ENCODE measurements around the gene ZNF618. TPM values are rescaled to one million over a fixed set of nuclear protein-coding genes. Genes with fewer than 3 reads are reported as not detected.

The ZNF618 gene
- total and polyA plus RNA-seq, 2 experiments from 2014 or later = 20.0 to 26.0 TPM

DNA sequence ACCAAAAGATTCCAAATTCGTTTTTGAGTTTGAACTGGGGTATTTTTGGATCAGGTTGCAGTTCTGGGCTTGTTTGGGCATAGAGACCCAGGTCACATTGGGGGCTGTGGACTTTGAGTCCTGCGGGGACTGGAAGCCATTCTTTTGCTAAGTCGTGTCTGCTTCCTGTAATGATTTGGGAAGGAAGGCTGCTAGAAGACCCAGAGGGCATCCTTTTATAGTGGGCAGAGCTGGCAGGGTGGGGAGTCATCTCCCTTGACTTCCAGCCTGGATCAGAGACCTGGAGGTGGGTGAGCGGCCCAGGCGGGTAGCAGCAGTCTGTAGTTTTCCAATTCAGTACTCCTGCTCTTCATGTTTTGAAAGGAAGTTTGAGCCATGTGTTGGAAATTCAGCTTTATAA, 11.3 kb downstream of the ZNF618 start:
- no peaks in the 10 kb centered on the region for H3K27me3 ChIP-seq
- DNase-seq (ENCODE audit: low read depth in 1 of 2, low spot score in 1 of 2) = no peak
- no peaks in the 10 kb centered on the region for H3K9me3 ChIP-seq (ENCODE audit: low read depth)
- H3K4me3 ChIP-seq = no peak overlapping the region
- no peaks in the 10 kb centered on the region for H3K36me3 ChIP-seq
- H3K27ac ChIP-seq = no peak overlapping the region
- TF ChIP-seq CTCF (IDR thresholded peaks at IDR 0.05; ENCODE audit: low read depth, low read length) = no peak
- H3K4me1 ChIP-seq (ENCODE audit: low read depth) = peaks cover 9% of the 10 kb centered on the region

GRCh38 chr9:113888336-113888735, 12.2 kb downstream of the ZNF618 start:
- Histone ChIP-seq H3K4me1 (ENCODE audit: low read depth) (peaks cover 9% of the 10 kb centered on the region), H3K36me3 (no peaks in the 10 kb centered on the region), H3K4me3 (no peak overlapping the region), H3K9me3 (ENCODE audit: low read depth) (no peaks in the 10 kb centered on the region), H3K27me3 (no peaks in the 10 kb centered on the region), H3K27ac (no peak overlapping the region)
- no peak for TF ChIP-seq CTCF (IDR thresholded peaks at IDR 0.05; ENCODE audit: low read depth, low read length)
- no peak for DNase-seq (ENCODE audit: low read depth in 1 of 2, low spot score in 1 of 2)

DNA sequence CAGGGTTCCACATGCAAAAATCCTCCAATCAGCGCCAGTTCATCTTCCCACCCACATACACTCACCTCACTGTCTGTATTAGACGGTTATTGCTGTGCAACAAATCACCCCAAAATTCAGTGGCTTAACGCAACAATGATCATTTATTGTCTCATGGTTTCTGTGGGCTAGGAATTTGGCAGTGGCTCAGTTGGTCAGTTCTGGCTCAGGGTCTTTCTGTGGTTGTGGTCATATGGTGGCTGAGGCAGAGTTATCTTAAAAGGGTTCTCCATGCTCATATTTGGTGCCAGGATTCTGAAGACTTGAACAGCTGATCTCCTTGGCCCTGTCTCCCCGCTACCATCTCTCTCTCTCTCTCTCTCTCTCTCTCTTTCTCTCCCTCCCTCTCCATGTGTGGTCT, 12.9 kb downstream of the ZNF618 start:
- no peak for DNase-seq (ENCODE audit: low read depth in 1 of 2, low spot score in 1 of 2)
- no peak overlapping the region for H3K4me3 ChIP-seq
- no peak for TF ChIP-seq CTCF (IDR thresholded peaks at IDR 0.05; ENCODE audit: low read depth, low read length)

GRCh38 chr9:113890704-113891103, 14.6 kb downstream of the ZNF618 start:
- H3K27me3 ChIP-seq = no peaks in the 10 kb centered on the region
- H3K4me1 ChIP-seq (ENCODE audit: low read depth) = peaks cover 9% of the 10 kb centered on the region
- TF ChIP-seq CTCF (IDR thresholded peaks at IDR 0.05; ENCODE audit: low read depth, low read length) = no peak
- no peak overlapping the region for H3K27ac ChIP-seq
- H3K36me3 ChIP-seq = no peaks in the 10 kb centered on the region
- DNase-seq (ENCODE audit: low read depth in 1 of 2, low spot score in 1 of 2) = no peak
- no peak overlapping the region for H3K4me3 ChIP-seq
- no peaks in the 10 kb centered on the region for H3K9me3 ChIP-seq (ENCODE audit: low read depth)

More for the DNA sequence above, 12.9 kb downstream of the ZNF618 start:
- H3K9me3 ChIP-seq (ENCODE audit: low read depth) = no peaks in the 10 kb centered on the region
- H3K36me3 ChIP-seq = no peaks in the 10 kb centered on the region
- H3K4me1 ChIP-seq (ENCODE audit: low read depth) = peaks cover 9% of the 10 kb centered on the region
- no peaks in the 10 kb centered on the region for H3K27me3 ChIP-seq
- no peak overlapping the region for H3K27ac ChIP-seq

GRCh38 chr9:113892861-113893491, 16.9 kb downstream of the ZNF618 start:
- no peak for TF ChIP-seq CTCF (IDR thresholded peaks at IDR 0.05; ENCODE audit: low read depth, low read length)
- DNase-seq (ENCODE audit: low read depth in 1 of 2, low spot score in 1 of 2) = no peak
- H3K27ac ChIP-seq = no peak overlapping the region
- no peaks in the 10 kb centered on the region for H3K36me3 ChIP-seq
- no peaks in the 10 kb centered on the region for H3K4me1 ChIP-seq (ENCODE audit: low read depth)
- H3K4me3 ChIP-seq = no peak overlapping the region
- H3K9me3 ChIP-seq (ENCODE audit: low read depth) = no peaks in the 10 kb centered on the region
- no peaks in the 10 kb centered on the region for H3K27me3 ChIP-seq

Data from cardiac muscle cell (in vitro differentiated cells and primary cell).